Endothelial cell (in vitro differentiated cells): Measurements from ENCODE around the gene EPHB4. TPM values are rescaled to one million over a fixed set of nuclear protein-coding genes. Genes with fewer than 3 reads are reported as not detected.

Experiments
- DNase-seq: peaks from one replicate; pipeline ENCODE4 v3.0.0; 2021; ENCODE audit warnings: low spot score
- H3K27ac Mint-ChIP-seq: one replicate; pipeline ENCODE4 v1.8.0; 2021; ENCODE audit warnings: mixed read lengths, inconsistent platforms; ENCODE audit not compliant: unreplicated experiment
- H3K27me3 Mint-ChIP-seq: one replicate; pipeline ENCODE4 v1.8.0; 2021; ENCODE audit warnings: mild to moderate bottlenecking, moderate library complexity, mixed read lengths, inconsistent platforms; ENCODE audit not compliant: unreplicated experiment
- H3K36me3 Mint-ChIP-seq: one replicate; pipeline ENCODE4 v1.8.0; 2021; ENCODE audit warnings: mild to moderate bottlenecking, low read depth, mixed read lengths, inconsistent platforms; ENCODE audit not compliant: unreplicated experiment
- H3K4me1 Mint-ChIP-seq: one replicate; pipeline ENCODE4 v1.8.0; 2021; ENCODE audit warnings: mild to moderate bottlenecking, mixed read lengths, inconsistent platforms; ENCODE audit not compliant: unreplicated experiment
- H3K4me3 Mint-ChIP-seq: one replicate; pipeline ENCODE4 v1.8.0; 2021; ENCODE audit warnings: mild to moderate bottlenecking, mixed read lengths, inconsistent platforms; ENCODE audit not compliant: unreplicated experiment
- H3K9me3 Mint-ChIP-seq: one replicate; pipeline ENCODE4 v1.8.0; 2021; ENCODE audit warnings: mixed read lengths, inconsistent platforms; ENCODE audit not compliant: unreplicated experiment
- CTCF ChIP-seq: fragments of 200-600 bp; sonication (generic); IDR thresholded peaks from one replicate; pipeline ENCODE4 v1.5.0; 2021; ENCODE audit warnings: antibody characterized with exemption; ENCODE audit not compliant: unreplicated experiment
- total RNA-seq: library from RNA; stranded (reverse); fragmentation: NEBNext Ultra II Directional; extraction: Animal tissue kit (Norgen Biotek cat#: 25700); gene quantifications from one replicate; pipeline ENCODE4 v1.2.1, GENCODE V29; 2021; ENCODE audit not compliant: unreplicated experiment

The EPHB4 gene
- total RNA-seq, 1 donor from 2014 or later = 288 TPM

GRCh38 chr7:100804681-100805431 lies 22.5 kb downstream of the EPHB4 start:
- Mint-ChIP-seq H3K36me3 (peaks cover 68% of the 10 kb centered on the region), H3K4me1 (peaks cover 39% of the 10 kb centered on the region), H3K9me3 (no peaks in the 10 kb centered on the region), H3K27ac (peak overlapping the region; percentile 88), H3K27me3 (peaks cover 28% of the 10 kb centered on the region), H3K4me3 (peak overlapping the region; percentile 86)
- no peak for TF ChIP-seq CTCF
- no peak for DNase-seq

GRCh38 chr7:100803398-100804161 lies 23.7 kb downstream of the EPHB4 start:
- TF ChIP-seq CTCF = no peak
- peak overlapping the region; percentile 58 for H3K27ac Mint-ChIP-seq
- no peaks in the 10 kb centered on the region for H3K9me3 Mint-ChIP-seq
- peaks cover 59% of the 10 kb centered on the region for H3K36me3 Mint-ChIP-seq
- H3K27me3 Mint-ChIP-seq = peaks cover 32% of the 10 kb centered on the region
- peak; percentile 50 for DNase-seq
- peak overlapping the region; percentile 49 for H3K4me3 Mint-ChIP-seq
- H3K4me1 Mint-ChIP-seq = peaks cover 41% of the 10 kb centered on the region

- no peaks in the 10 kb centered on the region for H3K9me3 Mint-ChIP-seq
- no peak for TF ChIP-seq CTCF
- peaks cover 42% of the 10 kb centered on the region for H3K4me1 Mint-ChIP-seq
- H3K4me3 Mint-ChIP-seq = peak overlapping the region; percentile 86
- H3K27ac Mint-ChIP-seq = peak overlapping the region; percentile 83
- peaks cover 53% of the 10 kb centered on the region for H3K36me3 Mint-ChIP-seq
- peaks cover 36% of the 10 kb centered on the region for H3K27me3 Mint-ChIP-seq
- DNase-seq = no peak
These were observed 24.4 kb downstream of the EPHB4 start for GRCh38 chr7:100802951-100803350.

- Mint-ChIP-seq H3K9me3 (no peaks in the 10 kb centered on the region), H3K27ac (no peak overlapping the region), H3K27me3 (peaks cover 36% of the 10 kb centered on the region), H3K4me3 (no peak overlapping the region), H3K36me3 (peaks cover 44% of the 10 kb centered on the region), H3K4me1 (peaks cover 38% of the 10 kb centered on the region)
- TF ChIP-seq CTCF = no peak
- no peak for DNase-seq
These were observed 25.3 kb downstream of the EPHB4 start for GRCh38 chr7:100801833-100802568.
